ENCODE data around the gene ABI3BP.
A peak's percentile ranks its signal among the peaks of the same experiment; 100 is the strongest.
"Not testable (repeated sequence)": the region's sequence is repeated elsewhere in the genome, so short reads cannot be mapped to it uniquely, and the experiment has no call there.

Gene ABI3BP

GRCh38 chr3:100947119-100947518 is 46.1 kb downstream of the ABI3BP start:
- DNase-seq (ENCODE audit: low spot score) (no peak), ATAC-seq (ENCODE audit: low read depth) (no peak)
- Histone ChIP-seq H3K27me3 (ENCODE audit: insufficient read depth, poor library complexity, severe bottlenecking) (no peaks in the 10 kb centered on the region), H3K27ac (ENCODE audit: poor library complexity, severe bottlenecking) (no peak overlapping the region), H3K4me3 (ENCODE audit: severe bottlenecking) (no peak overlapping the region), H3K9me3 (ENCODE audit: severe bottlenecking) (no peaks in the 10 kb centered on the region), H3K36me3 (ENCODE audit: low read depth) (no peaks in the 10 kb centered on the region), H3K4me1 (ENCODE audit: insufficient read depth, poor library complexity, severe bottlenecking) (no peaks in the 10 kb centered on the region)
- no peak for TF ChIP-seq CTCF (IDR thresholded peaks at IDR 0.05; ENCODE audit: poor library complexity, severe bottlenecking)

- ATAC-seq (ENCODE audit: low read depth); H3K36me3 ChIP-seq (ENCODE audit: low read depth); H3K27ac ChIP-seq (ENCODE audit: poor library complexity, severe bottlenecking); DNase-seq (ENCODE audit: low spot score); H3K4me3 ChIP-seq (ENCODE audit: severe bottlenecking); H3K9me3 ChIP-seq (ENCODE audit: severe bottlenecking); H3K27me3 ChIP-seq (ENCODE audit: insufficient read depth, poor library complexity, severe bottlenecking); H3K4me1 ChIP-seq (ENCODE audit: insufficient read depth, poor library complexity, severe bottlenecking): not testable (repeated sequence)
Observed at GRCh38 chr3:100946096-100946495, 47.1 kb downstream of the ABI3BP start.

- Histone ChIP-seq H3K36me3 (ENCODE audit: low read depth) (no peaks in the 10 kb centered on the region), H3K4me3 (ENCODE audit: severe bottlenecking) (no peak overlapping the region), H3K9me3 (ENCODE audit: severe bottlenecking) (no peaks in the 10 kb centered on the region), H3K4me1 (ENCODE audit: insufficient read depth, poor library complexity, severe bottlenecking) (peaks cover 12% of the 10 kb centered on the region), H3K27me3 (ENCODE audit: insufficient read depth, poor library complexity, severe bottlenecking) (no peaks in the 10 kb centered on the region), H3K27ac (ENCODE audit: poor library complexity, severe bottlenecking) (peak overlapping the region; percentile 60)
- ATAC-seq (ENCODE audit: low read depth): peak; percentile 12; the same call in 1 of the 3 replicates
- TF ChIP-seq CTCF (IDR thresholded peaks at IDR 0.05; ENCODE audit: poor library complexity, severe bottlenecking): no peak
- no peak for DNase-seq (ENCODE audit: low spot score)
Observed at GRCh38 chr3:100941451-100941850, 51.8 kb downstream of the ABI3BP start.

GRCh38 chr3:100941041-100941440 is 52.2 kb downstream of the ABI3BP start:
- Histone ChIP-seq H3K27me3 (ENCODE audit: insufficient read depth, poor library complexity, severe bottlenecking) (no peaks in the 10 kb centered on the region), H3K27ac (ENCODE audit: poor library complexity, severe bottlenecking) (peak overlapping the region; percentile 60), H3K9me3 (ENCODE audit: severe bottlenecking) (no peaks in the 10 kb centered on the region), H3K4me1 (ENCODE audit: insufficient read depth, poor library complexity, severe bottlenecking) (peaks cover 12% of the 10 kb centered on the region), H3K36me3 (ENCODE audit: low read depth) (no peaks in the 10 kb centered on the region), H3K4me3 (ENCODE audit: severe bottlenecking) (no peak overlapping the region)
- DNase-seq (ENCODE audit: low spot score) (no peak), ATAC-seq (ENCODE audit: low read depth) (peak; percentile 74; the same call in 2 of the 3 replicates)
- TF ChIP-seq CTCF (IDR thresholded peaks at IDR 0.05; ENCODE audit: poor library complexity, severe bottlenecking): no peak

- no peak overlapping the region for H3K27ac ChIP-seq (ENCODE audit: poor library complexity, severe bottlenecking)
- H3K4me1 ChIP-seq (ENCODE audit: insufficient read depth, poor library complexity, severe bottlenecking): peaks cover 12% of the 10 kb centered on the region
- no peaks in the 10 kb centered on the region for H3K36me3 ChIP-seq (ENCODE audit: low read depth)
- H3K27me3 ChIP-seq (ENCODE audit: insufficient read depth, poor library complexity, severe bottlenecking): no peaks in the 10 kb centered on the region
- no peak overlapping the region for H3K4me3 ChIP-seq (ENCODE audit: severe bottlenecking)
- ATAC-seq (ENCODE audit: low read depth) (no peak), DNase-seq (ENCODE audit: low spot score) (no peak)
- TF ChIP-seq CTCF (IDR thresholded peaks at IDR 0.05; ENCODE audit: poor library complexity, severe bottlenecking): no peak
- H3K9me3 ChIP-seq (ENCODE audit: severe bottlenecking): no peaks in the 10 kb centered on the region
Observed at GRCh38 chr3:100936931-100937330, 56.3 kb downstream of the ABI3BP start.

Measured in RWPE2 (cell line).